HepG2 (cell line): ENCODE measurements around the gene TTLL4. TPM values are rescaled to one million over a fixed set of nuclear protein-coding genes. Genes with fewer than 3 reads are reported as not detected.
A peak's percentile ranks its signal among the peaks of the same experiment; 100 is the strongest.

Experiments used
- EP300 ChIP-seq, 3 experiments: sonication (generic) in 1 of 3; formaldehyde crosslinking in 1 of 3; IDR thresholded peaks; 2 replicates each; pipeline versions ENCODE4 v1.5.1 to v1.6.1; 2011 to 2020; ENCODE audit warnings: low read depth in 2 of 3, low read length in 2 of 3, borderline replicate concordance in 1 of 3, improper control_type of control experiment in 1 of 3, mild to moderate bottlenecking in 1 of 3, missing genetic modification reagents in 1 of 3, moderate library complexity in 1 of 3
- FOXA3 ChIP-seq: IDR thresholded peaks from 2 replicates; pipeline ENCODE4 v1.6.1; 2016; ENCODE audit warnings: missing genetic modification reagents, missing compliant biosample characterization
- GABPA ChIP-seq, 2 experiments: IDR thresholded peaks; 2 replicates each; pipeline ENCODE4 v1.6.1; 2011 to 2016; ENCODE audit warnings: low read depth in 2 of 2, low read length in 1 of 2, missing biosample characterization in 1 of 2, missing genetic modification characterization in 1 of 2
- REXO4 ChIP-seq: sonication (generic); formaldehyde crosslinking; IDR thresholded peaks from 2 replicates; pipeline ENCODE4 v1.8.0; 2022; ENCODE audit warnings: missing genetic modification reagents, mild to moderate bottlenecking, borderline replicate concordance
- TEAD2 ChIP-seq: sonication (generic); formaldehyde crosslinking; IDR thresholded peaks from 2 replicates; pipeline ENCODE4 v1.9.0; 2021; ENCODE audit warnings: missing genetic modification reagents
- ZNF362 ChIP-seq: sonication (generic); formaldehyde crosslinking; IDR thresholded peaks from 2 replicates; pipeline ENCODE4 v1.4.0; 2020; ENCODE audit warnings: missing genetic modification reagents, mild to moderate bottlenecking, borderline replicate concordance
- polyA plus RNA-seq, 8 experiments: library from polyadenylated mRNA; depleted of rRNA in 3 of 8; stranded (reverse) in 7 of 8; unstranded in 1 of 8; fragments of >200 nt; fragmentation: Illumina TruSeq in 4 of 8; extraction: Trizol in 4 of 8; gene quantifications; 2 replicates each; pipeline versions ENCODE4 v1.2.1 to v1.2.3, GENCODE V29; 2011 to 2016; ENCODE audit warnings: low read depth in 4 of 8, missing spikeins in 1 of 8, mixed read lengths in 1 of 8; ENCODE audit not compliant: insufficient read depth in 1 of 8
- total RNA-seq, 5 experiments: library from RNA; depleted of rRNA; stranded (reverse); fragments of >200 nt; fragmentation: Illumina TruSeq; extraction: Trizol; gene quantifications; 2 replicates each; pipeline ENCODE4 v1.2.3, GENCODE V29; 2016; ENCODE audit warnings: low read depth in 1 of 5
- TF ChIP-seq, protein P1 (sequence below): sonication (generic); formaldehyde crosslinking; IDR thresholded peaks from 2 replicates; pipeline ENCODE4 v1.4.0; 2020; ENCODE audit warnings: missing genetic modification reagents, borderline replicate concordance
- TF ChIP-seq, protein P2 (sequence below): sonication (generic); formaldehyde crosslinking; conservative IDR thresholded peaks from 2 replicates; pipeline ENCODE4 v1.8.0; 2022; ENCODE audit warnings: low read depth, missing genetic modification reagents
- TF ChIP-seq, protein P3 (sequence below): sonication (generic); formaldehyde crosslinking; IDR thresholded peaks from 2 replicates; pipeline ENCODE4 v1.5.1; 2020; ENCODE audit warnings: missing genetic modification reagents, mild to moderate bottlenecking, borderline replicate concordance
- TF ChIP-seq, protein P4 (sequence below): sonication (generic); formaldehyde crosslinking; IDR thresholded peaks from 2 replicates; pipeline ENCODE4 v1.5.0; 2020; ENCODE audit warnings: mild to moderate bottlenecking, missing genetic modification reagents

The TTLL4 gene
- total and polyA plus RNA-seq, 2 of the 13 experiments (the other 11 are each of a cell fraction or from before 2014, with no cell fraction given): 77.5 to 84.6 TPM

- TF ChIP-seq, protein P1, sequence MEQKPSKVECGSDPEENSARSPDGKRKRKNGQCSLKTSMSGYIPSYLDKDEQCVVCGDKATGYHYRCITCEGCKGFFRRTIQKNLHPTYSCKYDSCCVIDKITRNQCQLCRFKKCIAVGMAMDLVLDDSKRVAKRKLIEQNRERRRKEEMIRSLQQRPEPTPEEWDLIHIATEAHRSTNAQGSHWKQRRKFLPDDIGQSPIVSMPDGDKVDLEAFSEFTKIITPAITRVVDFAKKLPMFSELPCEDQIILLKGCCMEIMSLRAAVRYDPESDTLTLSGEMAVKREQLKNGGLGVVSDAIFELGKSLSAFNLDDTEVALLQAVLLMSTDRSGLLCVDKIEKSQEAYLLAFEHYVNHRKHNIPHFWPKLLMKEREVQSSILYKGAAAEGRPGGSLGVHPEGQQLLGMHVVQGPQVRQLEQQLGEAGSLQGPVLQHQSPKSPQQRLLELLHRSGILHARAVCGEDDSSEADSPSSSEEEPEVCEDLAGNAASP (CRISPR knock-in tag): no peak
- TF ChIP-seq ZNF362: no peak
- TF ChIP-seq GABPA (IDR thresholded peaks at IDR 0.05; ENCODE audit: low read depth, low read length): no peak
- no peak; the same call in 1 of the 2 replicates for TF ChIP-seq GABPA (CRISPR knock-in tag; IDR thresholded peaks at IDR 0.05; ENCODE audit: low read depth)
- no peak for TF ChIP-seq TEAD2 (CRISPR knock-in tag)
- no peak for TF ChIP-seq REXO4
- TF ChIP-seq FOXA3 (CRISPR knock-in tag): peak; percentile 88
- TF ChIP-seq, protein P2, sequence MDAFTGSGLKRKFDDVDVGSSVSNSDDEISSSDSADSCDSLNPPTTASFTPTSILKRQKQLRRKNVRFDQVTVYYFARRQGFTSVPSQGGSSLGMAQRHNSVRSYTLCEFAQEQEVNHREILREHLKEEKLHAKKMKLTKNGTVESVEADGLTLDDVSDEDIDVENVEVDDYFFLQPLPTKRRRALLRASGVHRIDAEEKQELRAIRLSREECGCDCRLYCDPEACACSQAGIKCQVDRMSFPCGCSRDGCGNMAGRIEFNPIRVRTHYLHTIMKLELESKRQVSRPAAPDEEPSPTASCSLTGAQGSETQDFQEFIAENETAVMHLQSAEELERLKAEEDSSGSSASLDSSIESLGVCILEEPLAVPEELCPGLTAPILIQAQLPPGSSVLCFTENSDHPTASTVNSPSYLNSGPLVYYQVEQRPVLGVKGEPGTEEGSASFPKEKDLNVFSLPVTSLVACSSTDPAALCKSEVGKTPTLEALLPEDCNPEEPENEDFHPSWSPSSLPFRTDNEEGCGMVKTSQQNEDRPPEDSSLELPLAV (CRISPR knock-in tag): no peak
- TF ChIP-seq, protein P3, sequence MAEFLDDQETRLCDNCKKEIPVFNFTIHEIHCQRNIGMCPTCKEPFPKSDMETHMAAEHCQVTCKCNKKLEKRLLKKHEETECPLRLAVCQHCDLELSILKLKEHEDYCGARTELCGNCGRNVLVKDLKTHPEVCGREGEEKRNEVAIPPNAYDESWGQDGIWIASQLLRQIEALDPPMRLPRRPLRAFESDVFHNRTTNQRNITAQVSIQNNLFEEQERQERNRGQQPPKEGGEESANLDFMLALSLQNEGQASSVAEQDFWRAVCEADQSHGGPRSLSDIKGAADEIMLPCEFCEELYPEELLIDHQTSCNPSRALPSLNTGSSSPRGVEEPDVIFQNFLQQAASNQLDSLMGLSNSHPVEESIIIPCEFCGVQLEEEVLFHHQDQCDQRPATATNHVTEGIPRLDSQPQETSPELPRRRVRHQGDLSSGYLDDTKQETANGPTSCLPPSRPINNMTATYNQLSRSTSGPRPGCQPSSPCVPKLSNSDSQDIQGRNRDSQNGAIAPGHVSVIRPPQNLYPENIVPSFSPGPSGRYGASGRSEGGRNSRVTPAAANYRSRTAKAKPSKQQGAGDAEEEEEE (CRISPR knock-in tag): no peak
- TF ChIP-seq, protein P4, sequence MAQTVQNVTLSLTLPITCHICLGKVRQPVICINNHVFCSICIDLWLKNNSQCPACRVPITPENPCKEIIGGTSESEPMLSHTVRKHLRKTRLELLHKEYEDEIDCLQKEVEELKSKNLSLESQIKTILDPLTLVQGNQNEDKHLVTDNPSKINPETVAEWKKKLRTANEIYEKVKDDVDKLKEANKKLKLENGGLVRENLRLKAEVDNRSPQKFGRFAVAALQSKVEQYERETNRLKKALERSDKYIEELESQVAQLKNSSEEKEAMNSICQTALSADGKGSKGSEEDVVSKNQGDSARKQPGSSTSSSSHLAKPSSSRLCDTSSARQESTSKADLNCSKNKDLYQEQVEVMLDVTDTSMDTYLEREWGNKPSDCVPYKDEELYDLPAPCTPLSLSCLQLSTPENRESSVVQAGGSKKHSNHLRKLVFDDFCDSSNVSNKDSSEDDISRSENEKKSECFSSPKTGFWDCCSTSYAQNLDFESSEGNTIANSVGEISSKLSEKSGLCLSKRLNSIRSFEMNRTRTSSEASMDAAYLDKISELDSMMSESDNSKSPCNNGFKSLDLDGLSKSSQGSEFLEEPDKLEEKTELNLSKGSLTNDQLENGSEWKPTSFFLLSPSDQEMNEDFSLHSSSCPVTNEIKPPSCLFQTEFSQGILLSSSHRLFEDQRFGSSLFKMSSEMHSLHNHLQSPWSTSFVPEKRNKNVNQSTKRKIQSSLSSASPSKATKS (CRISPR knock-in tag): no peak
- peak in 1 of 2 experiments; percentile 75; a peak in 2 of 4 replicates for TF ChIP-seq EP300 (IDR thresholded peaks at IDR 0.05; ENCODE audit: low read depth in 2 of 2, low read length in 2 of 2)
- no peak for TF ChIP-seq EP300 (CRISPR knock-in tag; IDR thresholded peaks at IDR 0.05; ENCODE audit: borderline replicate concordance)
Observed at GRCh38 chr2:218755198-218755566, 44.5 kb downstream of the TTLL4 start (continued).
